Heart right ventricle (tissue), 16 donors: Measurements from ENCODE around the gene KMT2D. TPM values are rescaled to one million over a fixed set of nuclear protein-coding genes. Genes with fewer than 3 reads are reported as not detected.

Source experiments
- ATAC-seq, 8 donors: fragments of 200-7000 bp; cut with Tn5 transposase; one replicate each; pipeline ENCODE4 v1.9.1; 2020; ENCODE audit warnings: mild to moderate bottlenecking in 8 of 8, moderate library complexity in 8 of 8, moderate number of reproducible peaks in 1 of 8
- DNase-seq, 2 donors: peaks; one replicate each; pipeline ENCODE4 v3.0.0-alpha.2; 2020
- H3K27ac ChIP-seq, 10 donors: fragments of 200-600 bp; sonication (generic) in 2 of 10; one replicate each; pipeline versions ENCODE4 v1.5.0 to v1.8.0; 2020 to 2022; ENCODE audit warnings: mild to moderate bottlenecking in 3 of 10
- H3K27me3 ChIP-seq, 7 donors: fragments of 200-600 bp; one replicate each; pipeline ENCODE4 v1.8.0; 2021 to 2022; ENCODE audit warnings: mild to moderate bottlenecking in 2 of 7
- H3K36me3 ChIP-seq, 9 donors: fragments of 200-600 bp; sonication (generic) in 1 of 9; one replicate each; pipeline versions ENCODE4 v1.5.0 to v1.8.0; 2020 to 2022; ENCODE audit warnings: mild to moderate bottlenecking in 2 of 9
- H3K4me1 ChIP-seq, 9 donors: fragments of 200-600 bp; sonication (generic) in 1 of 9; one replicate each; pipeline versions ENCODE4 v1.5.0 to v1.8.0; 2020 to 2022; ENCODE audit warnings: mild to moderate bottlenecking in 4 of 9
- H3K4me3 ChIP-seq, 10 donors: fragments of 200-600 bp; sonication (generic) in 2 of 10; one replicate each; pipeline versions ENCODE4 v1.5.0 to v1.8.0; 2020 to 2022; ENCODE audit warnings: mild to moderate bottlenecking in 7 of 10, moderate library complexity in 2 of 10
- H3K9me3 ChIP-seq, 11 donors: fragments of 200-600 bp in 10 of 11; sonication (generic) in 2 of 11; one replicate each; pipeline versions ENCODE4 v1.5.0 to v1.8.0; 2013 to 2022; ENCODE audit warnings: mild to moderate bottlenecking in 2 of 11, control low read depth in 1 of 11, moderate library complexity in 1 of 11
- CTCF ChIP-seq, 9 donors: fragments of 200-600 bp; sonication (generic) in 2 of 9; IDR thresholded peaks; one replicate each; pipeline versions ENCODE4 v1.5.0 to v1.8.0; 2021 to 2022; ENCODE audit warnings: antibody characterized with exemption in 9 of 9, mild to moderate bottlenecking in 5 of 9, moderate library complexity in 1 of 9
- WGBS, 2 donors: extraction: QIAGEN DNeasy Blood & Tissue Kit; methylation state at CpG; one replicate each; pipeline ENCODE4 v1.1.7; 2013; ENCODE audit warnings: inconsistent platforms in 1 of 2; 5-methylcytosine and 5-hydroxymethylcytosine counted together
- intact Hi-C, 10 donors: fragments of 100-400 bp; cut with DNase I; formaldehyde crosslinking; loops; one replicate each; pipeline versions ENCODE4 v1.11.1 to v1.14.2; 2022
- polyA plus RNA-seq, 2 donors: library from polyadenylated mRNA; stranded (reverse); fragments of 200-250 nt; gene quantifications; one replicate each; pipeline ENCODE4 v1.2.3, GENCODE V29; 2013
- total RNA-seq, 10 donors: library from RNA; stranded (reverse); fragmentation: NEBNext Ultra II Directional in 3 of 10; extraction: Animal tissue kit (Norgen Biotek cat#: 25700) in 3 of 10; gene quantifications; one replicate each; pipeline versions ENCODE4 v1.2.1 to v1.2.4, GENCODE V29; 2021 to 2023
- donor health status: Arrhythmogenic right ventricular cardiomyopathy.
- donor health status: ischemic (EF 13 %, LVEDD 7.1; RV severe dilation, severe dysfunction).
- donor health status: healthy with polysubstance abuse.
- donor health status: DM: no; HTN: yes; CAD: no.
- donor health status: DM: no; HTN: no; CAD: no.
- donor health status: ischemic (EF 25% LVEDD 6.9; RV normal size, moderate dysfunction).
- donor health status: ischemic (EF 25% LVEDD 5.7; RV mildly dilated, moderate dysfunction).
- donor health status: healthy.
- donor health status: DM: yes; HTN: yes; CAD: no.
- donor health status: Ischemic cardiomyopathy.
- donor health status: ischemic (EF 35%, LVEDD 5.7; RV mildly dilated, moderate dysfunction).
- donor health status: nonischemic (EF 11% LVEDD 7.7; RV severe dilation, severe dysfunction).
- donor health status: DM: yes; HTN: yes; CAD: no.
- donor health status: PGD.
- donor health status: ischemic (EF 29% LVEDD 5.4; RV normal size, mild dysfunction).
- donor health status: nonischemic (EF 23%, LVEDD 6.1; RV moderate dilation, normal function).

The KMT2D gene
- total and polyA plus RNA-seq, 12 donors: 9.6 to 65.3 (median 54.2) TPM

DNA sequence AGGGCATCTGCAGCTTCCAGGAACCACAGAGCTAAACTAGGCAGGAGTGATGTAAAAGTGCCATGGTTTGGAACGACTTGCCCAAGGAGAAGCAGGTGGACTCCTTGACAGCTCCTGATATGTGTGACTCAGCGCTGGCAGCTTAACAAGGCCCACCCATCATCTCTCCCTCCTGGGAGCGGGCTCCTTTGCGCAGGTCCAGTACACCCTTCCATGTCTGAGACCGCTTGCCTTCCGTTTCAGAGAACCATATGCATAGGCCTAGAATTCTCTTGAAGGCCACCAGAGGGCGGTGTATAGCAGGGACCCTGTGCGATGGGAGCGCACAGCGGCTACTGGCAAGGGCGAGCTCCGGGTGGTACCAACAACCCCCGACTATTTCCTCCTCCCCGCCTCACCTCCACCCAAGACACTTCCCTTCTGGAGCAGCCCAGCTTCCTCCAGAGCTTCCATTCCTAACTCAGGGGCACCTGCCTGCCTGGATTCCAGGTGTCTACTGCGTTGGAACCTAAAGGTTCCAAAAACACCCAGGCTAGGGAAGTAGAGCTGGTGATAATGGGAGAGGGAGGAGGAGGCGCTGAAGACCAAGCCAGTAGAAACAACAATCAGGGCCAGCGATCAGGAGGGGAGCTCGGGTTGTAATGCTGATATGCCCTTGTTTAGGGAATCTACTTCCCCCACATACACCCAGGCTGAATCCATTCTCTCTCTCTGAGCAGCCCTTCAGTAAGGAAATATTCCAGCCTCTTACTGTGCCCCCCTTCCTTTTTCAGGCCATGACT lies 27.7 kb upstream of the KMT2D start:
- H3K27me3 ChIP-seq: peaks cover 7 to 51% (median 41%) of the 10 kb centered on the region in 7 donors
- no peaks in the 10 kb centered on the region for H3K36me3 ChIP-seq
- WGBS, 2 donors: 2 to 3% methylated on average over 18 of the region's 18 CpGs
- peak; percentile 85 to 95 (median 92) for TF ChIP-seq CTCF (IDR thresholded peaks at IDR 0.05)
- H3K4me3 ChIP-seq: peak overlapping the region in 5 of 10 donors; percentile 13 to 24 (median 16)
- H3K27ac ChIP-seq: no peak overlapping the region
- ATAC-seq: peak; percentile 86 to 92 (median 90)
- peaks cover 26 to 56% (median 51%) of the 10 kb centered on the region in 9 donors for H3K4me1 ChIP-seq
- intact Hi-C loops: loop anchor here (1.0 to 10.0 kb wide), 9 partner anchors 20 to 149 kb away; no protein-coding TSS in a partner anchor
- peaks cover 0 to 4% (median 0%) of the 10 kb centered on the region in 11 donors for H3K9me3 ChIP-seq
- peak; percentile 61 to 81 for DNase-seq

- ATAC-seq: no peak
- no peak for TF ChIP-seq CTCF (IDR thresholded peaks at IDR 0.05)
- WGBS, 2 donors: 75 to 76% methylated on average over 3 of the region's 3 CpGs
- H3K4me1 ChIP-seq: peaks cover 17 to 34% (median 33%) of the 10 kb centered on the region in 9 donors
- H3K9me3 ChIP-seq: peaks cover 0 to 4% (median 0%) of the 10 kb centered on the region in 11 donors
- H3K27me3 ChIP-seq: peaks cover 7 to 29% (median 23%) of the 10 kb centered on the region in 7 donors
- no peak for DNase-seq
- no peak overlapping the region for H3K27ac ChIP-seq
- no peak overlapping the region for H3K4me3 ChIP-seq
- intact Hi-C loops: loop anchor here in 8 of 10 donors (5.0 to 10.0 kb wide), 4 partner anchors 36 to 151 kb away; no protein-coding TSS in a partner anchor
- H3K36me3 ChIP-seq: no peaks in the 10 kb centered on the region
These were observed 25.5 kb upstream of the KMT2D start for GRCh38 chr12:49086116-49086515.

GRCh38 chr12:49084438-49084837 lies 23.8 kb upstream of the KMT2D start:
- DNase-seq (no peak), ATAC-seq (no peak)
- 97 to 98% methylated on average over 3 of the region's 3 CpGs for WGBS, 2 donors
- Histone ChIP-seq H3K4me3 (no peak overlapping the region), H3K36me3 (no peaks in the 10 kb centered on the region), H3K4me1 (peaks cover 8 to 17% (median 16%) of the 10 kb centered on the region in 9 donors), H3K27ac (no peak overlapping the region), H3K27me3 (peaks cover 0 to 12% (median 8%) of the 10 kb centered on the region in 7 donors), H3K9me3 (peaks cover 0 to 4% (median 0%) of the 10 kb centered on the region in 11 donors)
- no peak for TF ChIP-seq CTCF (IDR thresholded peaks at IDR 0.05)
- intact Hi-C loops: loop anchor here in 1 of 10 donors (10.0 kb wide), 1 partner anchor 150 kb away; no protein-coding TSS in a partner anchor

- no peak overlapping the region for H3K27ac ChIP-seq
- intact Hi-C loops: loop anchor here in 1 of 10 donors (10.0 kb wide), 1 partner anchor 155 kb away; no protein-coding TSS in a partner anchor
- no peak overlapping the region for H3K4me3 ChIP-seq
- WGBS, 2 donors: 58 to 75% methylated on average over 1 of the region's 1 CpG
- no peak for TF ChIP-seq CTCF (IDR thresholded peaks at IDR 0.05)
- ATAC-seq: no peak
- H3K27me3 ChIP-seq: no peaks in the 10 kb centered on the region
- no peak for DNase-seq
- no peaks in the 10 kb centered on the region for H3K36me3 ChIP-seq
- peaks cover 0 to 4% (median 0%) of the 10 kb centered on the region in 11 donors for H3K9me3 ChIP-seq
- no peaks in the 10 kb centered on the region for H3K4me1 ChIP-seq
These were observed 19.2 kb upstream of the KMT2D start for GRCh38 chr12:49079793-49080192.
